GM19193 (cell line): ENCODE measurements around the gene SGCA.

Experiments used
- POLR2A ChIP-seq: IDR thresholded peaks from 4 replicates; pipeline ENCODE4 v1.6.1; 2011; ENCODE audit not compliant: insufficient read depth, insufficient read length; ENCODE audit errors: extremely low read depth

SGCA gene

DNA sequence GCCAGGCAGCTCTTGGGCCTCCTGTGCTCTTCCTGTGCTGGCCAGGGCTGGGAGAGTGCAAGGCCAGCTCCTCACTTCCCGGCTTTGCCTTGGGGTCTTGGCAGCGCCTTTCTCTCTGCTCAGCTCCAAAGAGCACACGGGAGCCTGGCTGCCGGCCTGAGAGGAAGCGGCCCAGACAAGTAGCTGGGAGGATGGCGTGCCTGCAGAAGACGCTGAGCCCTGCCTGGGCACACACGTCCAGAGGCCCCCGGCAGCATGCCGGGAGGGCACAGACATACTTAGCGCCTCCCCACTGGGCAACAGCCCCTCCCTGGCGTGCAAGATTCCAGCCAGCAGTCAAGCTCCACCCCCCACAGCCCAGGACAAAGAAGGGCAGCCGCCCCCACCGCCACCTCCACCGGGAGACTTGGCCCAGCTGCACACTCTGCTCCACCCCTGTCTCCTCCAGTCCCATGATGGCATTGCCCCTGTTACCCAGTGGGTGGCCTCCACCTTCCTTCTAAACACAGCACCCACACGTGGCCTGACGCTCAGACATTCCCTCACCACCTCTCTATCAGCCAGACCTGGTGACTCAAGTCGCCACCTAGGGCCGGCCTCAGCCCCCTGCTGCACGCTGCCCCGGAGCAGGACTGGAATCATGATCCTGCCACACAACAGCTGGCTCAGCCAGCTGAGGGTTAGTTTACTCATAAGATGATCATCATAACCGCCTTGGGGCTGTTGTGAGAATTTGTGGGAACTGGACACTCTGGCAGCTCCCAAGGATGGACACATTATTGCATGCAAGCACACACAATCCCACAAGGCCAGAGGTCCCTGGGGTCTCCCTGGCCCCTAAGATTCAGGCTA is 12.4 kb downstream of the SGCA start:
- no peak for TF ChIP-seq POLR2A

DNA sequence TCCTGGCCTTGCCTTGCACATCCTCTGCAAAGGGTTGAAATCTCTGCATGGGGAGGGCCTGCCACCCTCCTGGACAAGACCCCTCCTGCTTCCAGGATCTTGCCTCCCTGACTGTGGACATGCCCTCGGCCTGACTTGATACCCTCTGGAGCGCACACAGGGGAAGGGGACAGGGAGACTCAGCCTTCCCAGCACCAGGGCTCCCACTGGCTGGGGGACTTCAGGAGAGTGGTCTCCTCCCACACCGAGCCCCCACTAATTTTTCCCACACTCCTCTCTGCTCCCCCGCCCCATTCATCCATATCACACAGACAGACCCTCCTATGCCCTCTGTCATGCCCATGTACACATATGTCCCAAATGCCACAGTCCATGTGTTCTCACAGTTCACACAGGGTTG is 14.3 kb downstream of the SGCA start:
- no peak for TF ChIP-seq POLR2A

DNA sequence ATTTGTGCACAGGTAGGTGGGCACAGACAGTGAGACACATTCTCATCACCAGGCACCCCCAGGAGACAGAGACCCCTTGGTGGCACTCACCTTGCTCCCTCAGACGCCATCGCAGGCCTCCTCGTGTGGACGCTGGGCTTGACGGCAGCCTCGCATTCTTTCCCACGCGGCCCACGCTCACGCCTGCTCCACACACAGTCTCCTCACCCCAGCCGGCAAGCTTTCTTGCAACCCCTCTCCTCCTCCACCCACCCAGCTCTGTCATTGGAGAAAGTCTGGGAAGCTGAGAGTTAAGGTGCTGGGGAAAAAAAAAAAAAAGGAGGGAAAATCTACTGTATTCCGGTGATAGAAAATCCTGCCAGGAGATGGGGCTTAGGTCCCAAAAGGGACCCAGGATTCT is 14.8 kb downstream of the SGCA start:
- no peak for TF ChIP-seq POLR2A

DNA sequence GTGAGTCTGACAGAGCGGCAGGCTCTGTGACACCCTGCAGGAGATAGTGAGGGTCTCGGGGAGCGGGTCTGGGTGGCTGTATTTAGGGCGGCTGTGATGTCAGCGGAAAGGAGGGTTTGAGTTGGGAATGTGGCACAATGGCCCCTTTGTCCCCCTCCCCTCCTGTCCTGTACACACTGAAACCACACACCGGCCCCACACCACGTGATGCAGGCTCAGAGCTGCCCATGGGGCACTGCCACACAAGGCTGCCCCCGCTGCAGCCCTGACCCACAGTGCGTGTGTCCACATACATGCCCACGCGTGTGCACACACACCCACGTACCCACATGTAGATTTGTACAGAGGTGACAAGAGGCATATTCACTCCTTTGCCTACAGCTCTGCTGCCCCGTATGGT is 15.3 kb downstream of the SGCA start:
- no peak for TF ChIP-seq POLR2A

DNA sequence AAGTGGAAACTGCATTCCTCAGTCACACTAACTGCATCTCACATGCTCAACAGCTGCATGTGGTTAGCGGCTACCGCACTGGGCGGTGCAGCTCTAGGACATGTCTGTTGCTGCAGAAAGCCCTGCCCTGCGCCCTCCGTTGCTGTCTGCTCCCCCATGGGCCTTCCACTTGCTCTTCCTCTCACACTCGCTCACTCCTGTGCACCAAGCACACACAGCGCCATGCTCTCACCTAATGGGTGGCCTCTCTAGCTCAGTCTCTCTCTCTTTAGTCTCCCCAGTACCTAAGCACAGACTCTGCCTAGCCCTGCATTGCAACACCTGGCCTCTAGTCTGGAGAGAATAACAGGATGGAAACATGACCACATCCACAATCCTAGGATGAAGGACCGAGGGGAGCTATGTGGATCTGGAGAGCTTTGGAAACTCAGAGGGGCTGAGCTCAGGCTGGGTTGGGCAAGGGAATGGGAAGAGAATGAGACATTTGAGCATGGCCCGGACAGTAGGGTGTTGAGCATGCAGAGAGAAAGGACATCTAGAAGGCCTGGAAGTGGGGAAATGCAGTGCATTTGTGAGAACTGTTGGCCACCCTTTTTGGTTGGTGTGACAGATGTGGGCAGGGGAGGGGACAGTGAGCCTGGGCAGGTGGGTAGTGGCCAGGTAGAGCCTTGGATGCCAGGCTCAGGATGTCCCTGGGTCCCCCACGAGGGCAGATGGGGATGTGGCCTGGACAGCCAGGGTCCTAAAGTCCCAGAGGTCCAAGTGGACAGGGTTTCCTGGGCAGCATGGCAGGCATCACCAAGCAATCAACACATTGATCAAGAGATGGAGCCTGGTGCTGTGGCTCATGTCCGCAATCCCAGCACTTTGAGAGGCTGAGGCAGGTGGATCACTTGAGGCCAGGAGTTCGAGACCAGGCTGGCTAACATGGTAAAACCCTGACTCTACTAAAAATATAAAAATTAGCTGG is 16.1 kb downstream of the SGCA start:
- no peak for TF ChIP-seq POLR2A

DNA sequence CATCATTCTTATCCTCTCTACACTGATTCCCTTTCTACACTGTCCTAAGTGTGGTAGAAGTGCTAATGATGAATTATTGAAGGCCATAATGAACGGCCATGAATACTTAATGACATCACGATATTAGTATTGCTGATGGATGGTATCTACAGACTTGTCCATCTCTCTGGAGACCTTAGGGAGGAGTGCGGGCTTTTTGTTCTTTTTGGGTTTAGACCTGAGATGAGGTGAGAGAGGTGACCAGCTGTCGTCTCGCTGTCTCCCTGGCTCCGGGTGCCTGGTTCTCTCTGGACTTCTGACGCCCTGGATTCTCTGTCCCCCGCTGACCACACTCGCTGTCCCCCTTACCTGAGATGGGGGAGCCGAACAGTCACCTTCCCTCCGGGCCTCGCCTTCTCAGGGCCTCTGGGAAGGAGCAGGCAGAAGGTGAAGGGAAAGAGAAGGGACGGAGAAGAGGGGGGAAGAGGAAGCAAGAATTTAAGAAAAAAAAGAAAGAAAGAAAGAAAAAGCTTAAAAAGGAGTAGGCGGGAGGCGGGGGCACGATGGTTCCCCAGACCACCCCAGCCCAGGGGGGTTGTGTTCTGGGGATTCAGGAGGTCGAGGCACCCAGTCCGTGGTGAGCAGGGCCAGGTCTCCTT is 17.1 kb downstream of the SGCA start:
- no peak for TF ChIP-seq POLR2A

DNA sequence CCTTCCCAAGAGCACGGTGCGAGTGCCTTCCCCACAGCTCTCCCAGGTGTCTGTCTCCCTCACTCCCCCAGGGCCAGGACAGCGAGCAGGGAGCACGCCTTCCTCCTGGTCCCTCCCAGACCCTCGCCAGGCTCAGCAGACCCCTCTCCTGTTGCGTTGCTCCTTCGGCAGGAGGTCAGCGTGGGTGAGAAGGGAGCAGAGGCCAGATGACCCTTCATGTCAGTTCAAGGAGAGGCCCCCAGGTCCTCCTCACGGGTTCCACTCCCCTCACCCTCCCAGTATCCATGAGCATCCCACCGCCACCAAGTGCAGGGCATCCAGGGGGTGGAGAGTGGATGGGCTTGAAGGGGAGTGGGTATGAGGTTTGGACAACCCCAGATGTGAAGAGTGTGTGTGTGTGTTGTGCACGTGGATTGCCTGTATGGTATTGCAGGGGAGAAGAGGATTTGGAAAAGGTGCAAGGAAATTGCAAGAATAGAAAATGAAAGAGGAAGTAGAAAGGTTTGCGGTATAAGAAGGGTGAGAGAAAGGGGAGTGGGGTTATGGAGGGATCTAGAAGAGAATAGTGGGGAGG is 17.7 kb downstream of the SGCA start:
- TF ChIP-seq POLR2A: no peak

DNA sequence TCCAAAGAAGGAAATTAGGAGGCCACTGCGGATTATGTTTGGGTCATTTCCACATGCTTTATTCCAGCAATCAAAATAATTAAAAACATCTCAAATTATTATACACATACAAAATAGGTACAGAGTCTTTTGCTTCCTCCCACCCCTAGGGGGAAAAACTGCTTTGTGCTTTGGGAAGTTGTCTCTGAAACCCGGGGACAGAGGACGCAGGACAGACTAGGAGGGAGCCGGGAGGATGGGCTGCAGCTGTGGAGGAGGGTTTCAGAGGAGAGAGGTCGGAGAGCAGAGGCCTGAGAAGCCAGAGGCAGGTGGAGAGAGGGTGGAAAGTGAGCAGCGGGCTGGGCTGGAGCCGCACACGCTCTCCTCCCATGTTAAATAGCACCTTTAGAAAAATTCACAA is 18.3 kb downstream of the SGCA start:
- no peak for TF ChIP-seq POLR2A

DNA sequence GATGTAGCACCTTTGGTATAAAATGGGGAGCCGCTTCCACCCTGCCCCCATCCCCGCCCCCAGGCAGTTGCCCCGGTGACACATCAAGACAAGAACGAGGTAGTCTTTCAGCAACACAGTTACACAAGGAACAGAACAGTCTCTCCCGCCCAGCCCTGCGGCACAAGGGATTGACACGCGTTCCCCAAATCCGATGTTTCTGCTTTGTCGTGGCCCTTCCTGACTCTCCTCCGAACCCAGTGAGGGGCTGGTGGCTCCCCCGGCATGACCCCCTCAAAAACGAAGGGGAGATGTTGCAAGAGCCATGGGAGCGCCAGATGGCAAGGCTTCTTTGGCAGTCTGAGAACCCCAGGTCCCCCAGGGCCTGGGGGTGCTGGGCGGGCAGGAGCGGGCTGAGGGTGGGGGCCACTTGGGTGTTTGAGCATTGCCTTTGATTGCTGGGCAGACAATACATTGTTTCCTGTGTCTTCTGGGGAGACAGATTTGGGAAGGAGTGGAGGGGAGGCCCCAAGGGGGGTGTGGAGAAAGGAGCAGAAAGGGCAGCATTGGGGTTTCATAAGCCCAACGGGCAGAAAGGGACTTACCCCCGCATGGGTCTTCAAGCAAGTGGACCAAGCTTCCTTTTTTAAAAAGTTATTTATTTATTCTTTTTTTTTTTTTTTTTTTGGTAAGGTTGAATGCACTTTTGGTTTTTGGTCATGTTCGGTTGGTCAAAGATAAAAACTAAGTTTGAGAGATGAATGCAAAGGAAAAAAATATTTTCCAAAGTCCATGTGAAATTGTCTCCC is 19.0 kb downstream of the SGCA start:
- TF ChIP-seq POLR2A: no peak

DNA sequence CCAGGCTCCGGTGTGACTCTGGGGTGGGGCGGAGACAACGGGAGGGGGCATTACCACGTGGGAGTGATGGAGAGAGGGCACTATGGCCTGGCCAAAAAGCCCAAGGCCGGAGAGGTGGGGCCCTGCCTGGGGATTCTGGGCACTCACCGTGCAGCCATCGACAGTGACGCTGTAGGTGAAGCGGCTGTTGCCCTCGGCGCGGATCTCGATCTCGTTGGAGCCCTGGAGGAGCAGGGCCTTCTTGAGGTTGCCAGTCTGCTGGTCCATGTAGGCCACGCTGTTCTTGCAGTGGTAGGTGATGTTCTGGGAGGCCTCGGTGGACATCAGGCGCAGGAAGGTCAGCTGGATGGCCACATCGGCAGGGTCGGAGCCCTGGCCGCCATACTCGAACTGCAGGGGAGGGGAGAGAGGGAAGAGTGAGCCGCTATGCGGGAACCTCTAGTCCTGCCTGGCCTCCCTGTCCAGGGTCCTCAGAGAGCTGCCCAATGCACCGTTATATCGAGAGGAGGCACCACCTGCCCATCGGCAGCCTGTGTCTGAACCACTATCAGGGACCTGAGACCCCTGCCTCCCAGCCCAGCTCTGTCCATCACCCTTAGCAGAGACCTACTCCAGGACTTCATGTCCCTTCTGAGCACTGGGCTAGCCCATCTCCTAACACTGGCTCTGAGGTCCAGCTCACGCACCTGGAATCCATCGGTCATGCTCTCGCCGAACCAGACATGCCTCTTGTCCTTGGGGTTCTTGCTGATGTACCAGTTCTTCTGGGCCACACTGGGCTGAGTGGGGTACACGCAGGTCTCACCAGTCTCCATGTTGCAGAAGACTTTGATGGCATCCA is 20.0 kb downstream of the SGCA start:
- no peak for TF ChIP-seq POLR2A

DNA sequence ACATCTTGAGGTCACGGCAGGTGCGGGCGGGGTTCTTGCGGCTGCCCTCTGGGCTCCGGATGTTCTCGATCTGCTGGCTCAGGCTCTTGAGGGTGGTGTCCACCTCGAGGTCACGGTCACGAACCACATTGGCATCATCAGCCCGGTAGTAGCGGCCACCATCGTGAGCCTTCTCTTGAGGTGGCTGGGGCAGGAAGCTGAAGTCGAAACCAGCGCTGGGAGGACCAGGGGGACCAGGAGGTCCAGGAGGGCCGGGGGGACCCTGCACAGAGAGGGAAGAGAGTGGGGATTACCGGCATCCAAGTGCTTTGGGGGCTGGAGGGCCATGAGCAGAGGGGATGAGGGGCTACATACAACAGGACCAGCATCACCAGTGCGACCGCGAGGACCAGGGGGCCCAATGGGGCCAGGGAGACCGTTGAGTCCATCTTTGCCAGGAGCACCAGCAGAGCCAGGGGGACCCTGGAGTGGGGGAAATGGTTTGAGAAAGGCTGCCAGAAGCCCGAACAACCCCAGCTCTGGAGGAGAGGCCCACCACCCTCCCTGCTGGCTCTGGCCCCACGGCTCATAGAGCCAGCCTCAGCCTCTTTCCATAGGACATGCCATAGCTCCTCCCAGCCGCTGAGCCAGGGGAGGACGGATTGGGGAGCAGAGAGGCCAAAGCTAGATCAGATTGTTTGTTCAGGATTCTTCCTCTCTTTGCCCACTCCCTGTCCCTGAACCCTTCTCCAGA is 21.0 kb downstream of the SGCA start:
- no peak for TF ChIP-seq POLR2A

DNA sequence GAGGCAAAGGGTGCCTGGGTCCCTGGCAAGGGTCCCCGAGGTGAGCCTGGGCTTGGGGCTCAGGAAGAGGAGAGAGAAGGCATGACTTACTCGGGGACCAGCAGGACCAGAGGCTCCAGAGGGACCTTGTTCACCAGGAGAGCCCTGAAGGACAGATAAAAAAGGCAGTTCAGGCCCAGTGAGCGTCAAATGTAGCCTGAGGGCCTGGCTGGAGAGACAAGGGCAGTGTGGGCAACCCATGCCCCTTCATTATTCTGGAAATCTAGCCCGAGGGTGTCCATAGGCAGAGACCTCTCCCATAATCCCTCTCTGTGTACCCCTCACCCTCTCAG is 21.6 kb downstream of the SGCA start:
- TF ChIP-seq POLR2A: no peak
